Fibroblast of villous mesenchyme (primary cell): ENCODE data around the gene BPIFA2. TPM values are rescaled to one million over a fixed set of nuclear protein-coding genes. Genes with fewer than 3 reads are reported as not detected.

Source experiments
- DNase-seq: peaks from one replicate; pipeline ENCODE4 v3.0.0-alpha.2; 2010; ENCODE audit warnings: low read depth
- H3K4me3 ChIP-seq: 2 replicates; pipeline ENCODE4 v1.5.1; 2011; ENCODE audit warnings: low read depth, mild to moderate bottlenecking, low read length
- total RNA-seq: library from RNA; depleted of rRNA; stranded (reverse); fragments of >200 nt; gene quantifications from 2 replicates; pipeline ENCODE4 v1.2.3, GENCODE V29; 2012
- TF ChIP-seq, protein P1 (sequence below): IDR thresholded peaks from 2 replicates; pipeline ENCODE4 v1.5.1; 2012; ENCODE audit warnings: low read depth, mild to moderate bottlenecking, low read length; ENCODE audit not compliant: insufficient read depth

The BPIFA2 gene
- total RNA-seq, 1 donor: not detected

DNA sequence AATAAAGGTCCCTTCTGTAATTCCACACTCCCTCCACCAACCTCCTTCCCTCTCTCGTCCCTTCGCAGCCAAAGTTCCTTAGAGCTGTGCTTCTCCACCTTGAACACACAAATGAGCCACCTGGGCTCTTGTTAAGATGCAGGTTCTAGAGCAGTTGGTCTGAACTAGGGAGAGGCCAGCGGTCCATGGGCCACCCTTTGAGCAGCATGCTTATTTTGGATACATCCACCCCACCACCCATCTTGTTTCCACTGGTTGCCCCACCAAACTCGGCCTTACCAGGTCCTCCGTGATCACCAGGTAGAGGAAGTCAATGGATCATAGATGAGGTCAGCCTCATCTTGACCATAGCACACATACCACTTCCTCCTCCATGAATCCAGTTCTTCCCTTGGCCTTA, 7.3 kb upstream of the BPIFA2 start:
- TF ChIP-seq, protein P1, sequence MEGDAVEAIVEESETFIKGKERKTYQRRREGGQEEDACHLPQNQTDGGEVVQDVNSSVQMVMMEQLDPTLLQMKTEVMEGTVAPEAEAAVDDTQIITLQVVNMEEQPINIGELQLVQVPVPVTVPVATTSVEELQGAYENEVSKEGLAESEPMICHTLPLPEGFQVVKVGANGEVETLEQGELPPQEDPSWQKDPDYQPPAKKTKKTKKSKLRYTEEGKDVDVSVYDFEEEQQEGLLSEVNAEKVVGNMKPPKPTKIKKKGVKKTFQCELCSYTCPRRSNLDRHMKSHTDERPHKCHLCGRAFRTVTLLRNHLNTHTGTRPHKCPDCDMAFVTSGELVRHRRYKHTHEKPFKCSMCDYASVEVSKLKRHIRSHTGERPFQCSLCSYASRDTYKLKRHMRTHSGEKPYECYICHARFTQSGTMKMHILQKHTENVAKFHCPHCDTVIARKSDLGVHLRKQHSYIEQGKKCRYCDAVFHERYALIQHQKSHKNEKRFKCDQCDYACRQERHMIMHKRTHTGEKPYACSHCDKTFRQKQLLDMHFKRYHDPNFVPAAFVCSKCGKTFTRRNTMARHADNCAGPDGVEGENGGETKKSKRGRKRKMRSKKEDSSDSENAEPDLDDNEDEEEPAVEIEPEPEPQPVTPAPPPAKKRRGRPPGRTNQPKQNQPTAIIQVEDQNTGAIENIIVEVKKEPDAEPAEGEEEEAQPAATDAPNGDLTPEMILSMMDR: no peak
- H3K4me3 ChIP-seq: no peak overlapping the region
- DNase-seq: no peak

DNA sequence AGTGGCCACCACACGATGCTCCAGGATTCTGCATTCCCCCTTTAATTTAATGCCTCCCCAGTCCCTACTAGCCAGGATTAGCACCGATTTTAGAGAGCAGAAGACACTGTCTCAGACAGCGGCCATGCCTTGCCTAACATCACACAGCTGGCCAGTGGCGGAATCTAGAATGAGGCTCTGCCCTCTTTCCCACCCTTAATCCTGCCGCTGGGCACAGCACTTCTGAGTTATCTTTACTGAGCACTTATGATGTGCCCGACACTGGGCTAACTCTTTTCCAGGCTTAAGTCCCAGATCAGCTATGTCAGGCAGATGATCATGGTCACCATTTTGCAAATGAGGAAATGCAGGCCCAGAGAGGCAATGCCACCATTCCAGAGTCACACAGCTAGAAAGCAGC, 5.6 kb upstream of the BPIFA2 start:
- TF ChIP-seq, protein P1: no peak
- DNase-seq: no peak

DNA sequence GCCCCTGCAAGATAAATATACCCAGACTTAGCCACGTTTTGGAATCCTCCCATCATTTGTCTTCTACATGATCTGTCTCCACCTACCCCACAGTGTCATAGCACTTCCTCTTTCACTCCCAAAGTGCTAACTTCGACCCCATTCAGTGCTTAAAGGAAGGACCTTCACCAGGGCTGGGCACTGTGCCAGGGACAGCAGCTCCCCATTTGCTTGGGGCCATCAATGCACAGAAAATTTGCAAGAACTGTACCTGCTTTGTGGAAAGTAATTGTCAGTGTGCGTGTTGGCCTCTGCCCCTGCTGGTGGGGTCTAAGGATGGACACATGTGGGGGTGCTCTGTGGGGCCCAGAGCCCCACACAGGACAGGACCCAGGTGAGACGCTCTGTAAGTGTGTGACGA, 5.2 kb upstream of the BPIFA2 start:
- no peak overlapping the region for H3K4me3 ChIP-seq
- TF ChIP-seq, protein P1: no peak
- no peak for DNase-seq

More for the DNA sequence above, 5.6 kb upstream of the BPIFA2 start:
- H3K4me3 ChIP-seq: no peak overlapping the region

DNA sequence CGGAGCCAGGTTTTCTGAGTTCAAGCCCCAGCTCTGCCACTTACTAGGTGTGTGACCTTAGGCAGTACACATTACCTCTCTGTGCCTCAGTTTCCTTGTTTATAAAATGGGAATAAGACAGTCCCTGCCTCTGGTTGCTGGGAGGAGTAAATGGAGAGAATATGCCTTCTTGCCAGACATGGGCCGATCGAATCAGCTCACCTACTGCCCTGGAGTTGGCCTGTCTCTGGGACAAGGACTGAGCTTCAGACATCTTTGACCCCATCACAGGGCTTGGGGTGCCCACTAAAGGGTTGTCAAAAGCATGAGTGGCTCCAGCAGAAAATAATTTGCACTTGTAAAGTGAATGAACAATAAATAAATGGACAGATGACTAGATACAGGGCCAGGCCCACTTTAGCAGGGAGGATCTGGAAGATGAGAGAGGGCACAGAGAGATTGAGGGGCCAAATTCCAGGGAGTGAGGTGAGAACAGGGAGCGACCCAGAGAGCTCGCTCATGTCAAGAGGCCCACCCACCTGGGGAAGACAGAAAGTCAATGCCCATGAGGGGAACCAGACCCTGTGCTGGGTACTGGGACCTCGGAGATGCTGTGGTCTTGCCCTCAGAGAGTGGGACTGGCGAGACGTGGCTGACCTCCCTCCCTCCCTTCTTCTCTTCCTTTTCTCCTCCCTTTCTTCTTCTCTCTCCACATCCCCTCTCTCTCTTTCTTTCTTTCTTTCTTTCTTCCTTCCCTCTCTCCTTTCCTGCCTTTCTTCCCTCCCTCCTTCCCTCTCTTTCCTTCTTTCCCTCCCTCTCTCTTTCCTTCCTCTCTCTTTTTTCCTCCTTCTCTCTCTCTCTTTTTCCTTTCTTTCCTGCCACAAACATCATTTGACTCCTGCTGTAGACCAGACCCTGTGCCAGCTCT, 3.9 kb upstream of the BPIFA2 start:
- TF ChIP-seq, protein P1: no peak
- no peak for DNase-seq
- no peak overlapping the region for H3K4me3 ChIP-seq

DNA sequence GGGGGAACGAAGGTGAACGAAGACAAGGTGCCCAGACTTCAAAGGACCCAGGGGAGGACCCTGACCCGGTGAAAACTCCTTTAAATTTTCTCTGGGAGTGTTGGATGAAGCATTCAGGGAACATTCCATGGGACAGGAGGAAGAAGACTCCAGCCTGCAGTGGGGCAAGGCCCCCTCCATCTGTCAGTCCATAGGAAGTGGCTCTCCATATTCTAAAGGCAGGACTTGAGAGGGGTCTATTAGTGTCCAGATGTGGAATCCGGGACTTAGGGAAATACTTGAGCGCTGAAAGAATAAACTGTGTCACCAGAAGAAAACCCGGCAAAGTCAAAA, 3.2 kb upstream of the BPIFA2 start:
- TF ChIP-seq, protein P1: no peak
- H3K4me3 ChIP-seq: no peak overlapping the region
- no peak for DNase-seq

DNA sequence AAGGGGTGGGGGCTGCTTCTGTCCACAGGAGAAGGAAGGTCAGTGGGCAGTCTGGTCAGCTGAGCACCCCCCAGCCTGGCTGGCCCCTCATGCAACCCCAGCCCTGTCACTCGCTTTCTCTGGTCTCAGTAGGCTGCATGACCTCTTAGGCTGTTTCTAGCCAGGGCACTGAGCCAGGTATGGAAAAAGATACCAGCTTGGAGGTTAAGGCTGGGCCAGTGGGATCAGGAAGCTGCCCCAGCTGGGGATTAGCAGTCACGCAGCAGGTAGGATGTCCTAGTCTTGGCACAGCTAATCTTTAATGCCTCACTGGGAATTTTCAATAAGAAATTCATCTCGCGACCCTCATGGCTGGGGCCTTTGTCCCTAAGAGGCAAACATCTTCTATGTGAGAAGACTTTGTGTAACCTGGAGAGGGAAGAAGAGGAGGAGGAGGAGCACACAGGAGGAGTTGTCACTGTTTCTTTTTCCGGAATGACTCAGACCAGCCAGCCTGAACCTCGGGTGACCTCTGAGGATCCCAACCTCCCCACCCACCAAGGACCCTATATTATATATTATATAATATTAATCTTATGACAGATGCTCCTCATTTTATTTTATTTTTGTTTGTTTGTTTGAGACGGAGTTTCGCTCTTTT, 2.4 kb upstream of the BPIFA2 start:
- TF ChIP-seq, protein P1: no peak
- H3K4me3 ChIP-seq: no peak overlapping the region
- no peak for DNase-seq
